ENCODE measurements around the gene GOLGB1. TPM values are rescaled to one million over a fixed set of nuclear protein-coding genes. Genes with fewer than 3 reads are reported as not detected.
A peak's percentile ranks its signal among the peaks of the same experiment; 100 is the strongest.

The GOLGB1 gene
- total and polyA plus RNA-seq, 2 donors (not counting 3 experiments of a cell fraction or from before 2014, with no cell fraction given), result 7.4 to 42.7 TPM

- CTCF ChIA-PET, result no interaction called here
- no peak overlapping the region for H3K9ac ChIP-seq (replicated peaks; ENCODE audit: extremely low read depth, insufficient read depth, low read length)
- H3K4me2 ChIP-seq (ENCODE audit: insufficient read depth, low read length), result peak overlapping the region; percentile 23
- H2AFZ ChIP-seq (ENCODE audit: low read depth, low read length), result no peak overlapping the region
- H3K36me3 ChIP-seq (ENCODE audit: control insufficient read depth in 2 of 2, extremely low read depth in 1 of 2, insufficient read depth in 2 of 2, low read length in 2 of 2), result peaks cover 0 to 5% of the 10 kb centered on the region in 2 experiments
- no peaks in the 10 kb centered on the region for H3K9me3 ChIP-seq (replicated peaks; ENCODE audit: control insufficient read depth, insufficient read depth, low read length)
- POLR2A ChIA-PET, result no interaction called here
- H3K9me1 ChIP-seq (replicated peaks; ENCODE audit: control insufficient read depth, extremely low read depth, insufficient read depth, low read length), result no peaks in the 10 kb centered on the region
- H3K27me3 ChIP-seq (ENCODE audit: control insufficient read depth in 2 of 2, insufficient read depth in 2 of 2, low read length in 2 of 2), result no peaks in the 10 kb centered on the region
- peaks cover 26% of the 10 kb centered on the region for H3K4me1 ChIP-seq (ENCODE audit: control insufficient read depth, extremely low read depth, insufficient read depth, low read length)
- BruUV-seq (replicated peaks), result no TSS peak
- H4K20me1 ChIP-seq (replicated peaks; ENCODE audit: control insufficient read depth, extremely low read depth, insufficient read depth, low read length), result no peaks in the 10 kb centered on the region
- peaks cover 19% of the 10 kb centered on the region for H3K79me2 ChIP-seq (ENCODE audit: control insufficient read depth, insufficient read depth, low read length)
- H3K4me3 ChIP-seq (replicated peaks in 1 of 3; ENCODE audit: insufficient read depth in 1 of 3, low read depth in 1 of 3, low read length in 3 of 3), result no peak overlapping the region
- no peak for TF ChIP-seq POLR2A (IDR thresholded peaks at IDR 0.05; ENCODE audit: low read depth, low read length)
- TF ChIP-seq MYC (IDR thresholded peaks at IDR 0.05; ENCODE audit: low read depth, low read length), result no peak
- no peak for TF ChIP-seq EZH2 (IDR thresholded peaks at IDR 0.05; ENCODE audit: borderline replicate concordance, low read depth, low read length, severe bottlenecking)
- no peak for TF ChIP-seq FOS (IDR thresholded peaks at IDR 0.05; ENCODE audit: borderline replicate concordance, insufficient read depth, low read length)
- TF ChIP-seq, protein P1, sequence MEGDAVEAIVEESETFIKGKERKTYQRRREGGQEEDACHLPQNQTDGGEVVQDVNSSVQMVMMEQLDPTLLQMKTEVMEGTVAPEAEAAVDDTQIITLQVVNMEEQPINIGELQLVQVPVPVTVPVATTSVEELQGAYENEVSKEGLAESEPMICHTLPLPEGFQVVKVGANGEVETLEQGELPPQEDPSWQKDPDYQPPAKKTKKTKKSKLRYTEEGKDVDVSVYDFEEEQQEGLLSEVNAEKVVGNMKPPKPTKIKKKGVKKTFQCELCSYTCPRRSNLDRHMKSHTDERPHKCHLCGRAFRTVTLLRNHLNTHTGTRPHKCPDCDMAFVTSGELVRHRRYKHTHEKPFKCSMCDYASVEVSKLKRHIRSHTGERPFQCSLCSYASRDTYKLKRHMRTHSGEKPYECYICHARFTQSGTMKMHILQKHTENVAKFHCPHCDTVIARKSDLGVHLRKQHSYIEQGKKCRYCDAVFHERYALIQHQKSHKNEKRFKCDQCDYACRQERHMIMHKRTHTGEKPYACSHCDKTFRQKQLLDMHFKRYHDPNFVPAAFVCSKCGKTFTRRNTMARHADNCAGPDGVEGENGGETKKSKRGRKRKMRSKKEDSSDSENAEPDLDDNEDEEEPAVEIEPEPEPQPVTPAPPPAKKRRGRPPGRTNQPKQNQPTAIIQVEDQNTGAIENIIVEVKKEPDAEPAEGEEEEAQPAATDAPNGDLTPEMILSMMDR (IDR thresholded peaks at IDR 0.05; ENCODE audit: extremely low read depth in 1 of 2, insufficient read depth in 1 of 2, low read depth in 1 of 2, low read length in 2 of 2), result no peak
- no peak for TF ChIP-seq MAX (IDR thresholded peaks at IDR 0.05; ENCODE audit: insufficient read depth, insufficient read length)
- TF ChIP-seq POLR2AphosphoS5 (IDR thresholded peaks at IDR 0.05; ENCODE audit: insufficient read depth, low read depth, low read length), result no peak
- TF ChIP-seq JUN (IDR thresholded peaks at IDR 0.05; ENCODE audit: borderline replicate concordance, insufficient read depth, insufficient read length, low read depth), result no peak
- TF ChIP-seq GATA2 (IDR thresholded peaks at IDR 0.05; ENCODE audit: insufficient read depth, insufficient read length, low read depth, low read length), result no peak
- DNase-seq (ENCODE audit: low read depth, low spot score), result no peak
- no peak for FAIRE-seq
- dilution Hi-C loops (cut with MboI; ENCODE audit: extremely low pct_ligation_motif_present, low sequenced_read_pairs), result no loop called here
- intact Hi-C loops (cut with micrococcal nuclease), result no loop called here
- H3K27ac ChIP-seq (ENCODE audit: insufficient read depth, low read depth, low read length), result no peak overlapping the region
These were observed 90.7 kb downstream of the GOLGB1 start for GRCh38 chr3:121658716-121659435.
